GM06990 (cell line): Measurements from ENCODE around the gene TMEM240.

ENCODE experiments used
- DNase-seq: peaks from one replicate; pipeline ENCODE4 v3.0.0-alpha.2; 2011; ENCODE audit not compliant: insufficient read length; ENCODE audit errors: extremely low read depth
- H3K27me3 ChIP-seq: replicated peaks from 2 replicates; pipeline ENCODE4 v1.6.0; 2011; ENCODE audit warnings: low read length; ENCODE audit not compliant: control insufficient read depth, insufficient read depth
- H3K36me3 ChIP-seq: 2 replicates; pipeline ENCODE4 v1.5.1; 2011; ENCODE audit warnings: low read length; ENCODE audit not compliant: control insufficient read depth, insufficient read depth
- H3K4me3 ChIP-seq: replicated peaks from 2 replicates; pipeline ENCODE4 v1.5.1; 2011; ENCODE audit warnings: low read depth, mild to moderate bottlenecking, control low read depth, low read length
- CTCF ChIP-seq: IDR thresholded peaks from 2 replicates; pipeline ENCODE4 v1.5.1; 2011; ENCODE audit warnings: low read length, control low read depth, mild to moderate bottlenecking, inconsistent platforms; ENCODE audit not compliant: insufficient read depth, poor library complexity, severe bottlenecking

The TMEM240 gene

GRCh38 chr1:1550087-1550486 lies 9.7 kb upstream of the TMEM240 start:
- DNase-seq: no peak
- TF ChIP-seq CTCF: no peak
- peaks cover 6% of the 10 kb centered on the region for H3K36me3 ChIP-seq
- no peak overlapping the region for H3K4me3 ChIP-seq
- H3K27me3 ChIP-seq: no peaks in the 10 kb centered on the region

- no peak for TF ChIP-seq CTCF
- Histone ChIP-seq H3K27me3 (no peaks in the 10 kb centered on the region), H3K36me3 (peaks cover 8% of the 10 kb centered on the region), H3K4me3 (no peak overlapping the region)
- no peak for DNase-seq
Observed at GRCh38 chr1:1548591-1548990, 8.2 kb upstream of the TMEM240 start.

GRCh38 chr1:1547476-1547875 lies 7.1 kb upstream of the TMEM240 start:
- Histone ChIP-seq H3K27me3 (no peaks in the 10 kb centered on the region), H3K4me3 (no peak overlapping the region), H3K36me3 (peaks cover 13% of the 10 kb centered on the region)
- no peak for DNase-seq
- no peak for TF ChIP-seq CTCF

- peaks cover 16% of the 10 kb centered on the region for H3K36me3 ChIP-seq
- no peak for DNase-seq
- no peak overlapping the region for H3K4me3 ChIP-seq
- H3K27me3 ChIP-seq: no peaks in the 10 kb centered on the region
- no peak for TF ChIP-seq CTCF
Observed at GRCh38 chr1:1547011-1547410, 6.6 kb upstream of the TMEM240 start.

- DNase-seq: no peak
Observed at GRCh38 chr1:1545946-1546737, 5.7 kb upstream of the TMEM240 start.

More at GRCh38 chr1:1545946-1546737, 5.7 kb upstream of the TMEM240 start:
- Histone ChIP-seq H3K4me3 (no peak overlapping the region), H3K36me3 (peaks cover 21% of the 10 kb centered on the region), H3K27me3 (no peaks in the 10 kb centered on the region)
- no peak for TF ChIP-seq CTCF
